Activated B cell treated with CpG ODN at 0.5 μM for 24 hours (primary cell): ENCODE results near the gene IVD. TPM values are rescaled to one million over a fixed set of nuclear protein-coding genes. Genes with fewer than 3 reads are reported as not detected.

Experiments
- ATAC-seq: fragments of 200-7000 bp; cut with Tn5 transposase; one replicate; pipeline ENCODE4 v1.10.0; 2021; ENCODE audit warnings: low read depth, mild to moderate bottlenecking, moderate library complexity
- CTCF ChIA-PET: fragments of 350-600 bp; sonication (Branson Sonifier 250); formaldehyde crosslinking; loops from one replicate; lab custom pipeline; 2021; ENCODE audit warnings: antibody characterized with exemption; lab: Charles Lee
- POLR2A ChIA-PET: fragments of 350-600 bp; sonication (Branson Sonifier 250); formaldehyde crosslinking; loops from one replicate; lab custom pipeline; 2021; ENCODE audit warnings: antibody characterized with exemption; lab: Charles Lee
- DNase-seq: peaks from one replicate; pipeline ENCODE4 v3.0.0; 2022
- H3K27ac Mint-ChIP-seq: one replicate; pipeline ENCODE4 v1.8.0; 2020; ENCODE audit warnings: mixed read lengths
- H3K27me3 Mint-ChIP-seq: one replicate; pipeline ENCODE4 v1.8.0; 2021; ENCODE audit warnings: mixed read lengths
- H3K36me3 Mint-ChIP-seq: one replicate; pipeline ENCODE4 v1.8.0; 2021; ENCODE audit warnings: low read depth, mixed read lengths
- H3K4me1 Mint-ChIP-seq: one replicate; pipeline ENCODE4 v1.8.0; 2021; ENCODE audit warnings: mixed read lengths
- H3K4me3 Mint-ChIP-seq: one replicate; pipeline ENCODE4 v1.8.0; 2020; ENCODE audit warnings: mild to moderate bottlenecking, mixed read lengths
- H3K9me3 Mint-ChIP-seq: one replicate; pipeline ENCODE4 v1.8.0; 2020; ENCODE audit warnings: mixed read lengths
- intact Hi-C: fragments of 100-400 bp; cut with micrococcal nuclease; formaldehyde crosslinking; loops from one replicate; pipeline ENCODE4 v1.15.1; 2024
- total RNA-seq: library from RNA; stranded (reverse); gene quantifications from 2 replicates; pipeline ENCODE4 v1.2.3, GENCODE V29; 2022
- TF ChIP-seq, protein P1 (sequence below): fragments of 200-600 bp; IDR thresholded peaks from one replicate; pipeline ENCODE4 v1.8.0; 2022; ENCODE audit warnings: antibody characterized with exemption, mild to moderate bottlenecking

The IVD gene
- total RNA-seq, 1 donor from 2014 or later = 76.7 TPM

DNA sequence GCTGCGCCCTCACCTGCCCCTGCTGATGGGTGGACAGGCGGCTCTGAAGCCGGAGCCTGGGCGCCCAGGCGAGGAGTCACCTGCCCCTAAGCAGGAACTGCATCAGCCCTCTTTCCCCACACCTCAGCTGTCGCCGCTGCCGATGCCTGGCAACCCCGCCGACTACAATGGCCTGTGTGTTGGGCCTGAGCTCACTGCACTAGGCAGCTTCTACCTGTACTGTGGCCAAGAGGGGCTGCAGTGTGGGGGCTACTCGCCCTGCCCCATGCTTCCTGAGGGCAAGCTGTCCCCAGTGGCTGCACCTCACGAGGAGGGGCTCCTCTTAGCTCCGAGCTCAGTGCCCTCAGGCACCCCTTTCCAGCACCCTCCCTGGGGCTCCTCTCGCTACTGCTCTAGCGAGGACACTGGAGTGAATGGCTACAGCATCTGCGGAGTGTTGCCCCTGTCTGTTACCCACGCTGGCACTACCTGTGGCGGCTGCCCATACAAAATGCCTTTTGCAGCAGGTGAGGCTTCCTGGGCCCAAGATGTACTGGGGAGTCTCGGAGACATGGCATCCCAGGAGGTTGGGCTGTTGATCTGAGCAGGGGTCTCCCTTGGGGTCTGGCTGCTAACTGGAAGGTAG lies 53.9 kb downstream of the IVD start:
- H3K36me3 Mint-ChIP-seq = peaks cover 22% of the 10 kb centered on the region
- TF ChIP-seq, protein P1, sequence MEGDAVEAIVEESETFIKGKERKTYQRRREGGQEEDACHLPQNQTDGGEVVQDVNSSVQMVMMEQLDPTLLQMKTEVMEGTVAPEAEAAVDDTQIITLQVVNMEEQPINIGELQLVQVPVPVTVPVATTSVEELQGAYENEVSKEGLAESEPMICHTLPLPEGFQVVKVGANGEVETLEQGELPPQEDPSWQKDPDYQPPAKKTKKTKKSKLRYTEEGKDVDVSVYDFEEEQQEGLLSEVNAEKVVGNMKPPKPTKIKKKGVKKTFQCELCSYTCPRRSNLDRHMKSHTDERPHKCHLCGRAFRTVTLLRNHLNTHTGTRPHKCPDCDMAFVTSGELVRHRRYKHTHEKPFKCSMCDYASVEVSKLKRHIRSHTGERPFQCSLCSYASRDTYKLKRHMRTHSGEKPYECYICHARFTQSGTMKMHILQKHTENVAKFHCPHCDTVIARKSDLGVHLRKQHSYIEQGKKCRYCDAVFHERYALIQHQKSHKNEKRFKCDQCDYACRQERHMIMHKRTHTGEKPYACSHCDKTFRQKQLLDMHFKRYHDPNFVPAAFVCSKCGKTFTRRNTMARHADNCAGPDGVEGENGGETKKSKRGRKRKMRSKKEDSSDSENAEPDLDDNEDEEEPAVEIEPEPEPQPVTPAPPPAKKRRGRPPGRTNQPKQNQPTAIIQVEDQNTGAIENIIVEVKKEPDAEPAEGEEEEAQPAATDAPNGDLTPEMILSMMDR = no peak
- intact Hi-C loops = no loop called here
- ChIA-PET CTCF (no interaction called here), POLR2A (no interaction called here)
- peaks cover 9% of the 10 kb centered on the region for H3K4me1 Mint-ChIP-seq
- H3K27me3 Mint-ChIP-seq = no peaks in the 10 kb centered on the region
- DNase-seq (no peak), ATAC-seq (no peak)
- no peak overlapping the region for H3K27ac Mint-ChIP-seq
- no peaks in the 10 kb centered on the region for H3K9me3 Mint-ChIP-seq
- H3K4me3 Mint-ChIP-seq = no peak overlapping the region

DNA sequence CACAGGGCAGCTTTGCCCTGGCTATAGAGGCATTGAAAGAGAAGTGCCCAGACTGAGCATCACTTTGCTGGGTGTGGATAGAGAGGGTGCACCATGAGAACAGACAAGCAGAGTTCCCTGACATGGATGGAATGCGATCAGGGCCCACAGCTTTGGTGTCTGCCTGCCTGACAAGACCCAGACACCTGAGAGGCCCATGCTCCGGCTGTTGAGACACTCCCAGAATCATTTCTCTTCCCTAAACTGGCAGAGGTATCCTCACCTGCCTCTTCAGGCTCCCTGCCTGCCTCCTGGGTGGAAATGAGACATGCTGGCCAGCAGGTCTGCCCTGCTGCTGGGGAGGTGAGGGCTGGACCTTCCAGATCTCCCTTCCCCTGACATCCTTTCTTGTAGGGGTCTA lies 54.8 kb downstream of the IVD start:
- H3K27ac Mint-ChIP-seq = no peak overlapping the region
- intact Hi-C loops = no loop called here
- ATAC-seq = no peak
- peaks cover 28% of the 10 kb centered on the region for H3K36me3 Mint-ChIP-seq
- TF ChIP-seq, protein P1 = no peak
- DNase-seq = no peak
- ChIA-PET POLR2A (no interaction called here), CTCF (no interaction called here)
- H3K9me3 Mint-ChIP-seq = no peaks in the 10 kb centered on the region
- H3K4me1 Mint-ChIP-seq = no peaks in the 10 kb centered on the region
- no peaks in the 10 kb centered on the region for H3K27me3 Mint-ChIP-seq
- H3K4me3 Mint-ChIP-seq = no peak overlapping the region

- Mint-ChIP-seq H3K4me1 (no peaks in the 10 kb centered on the region), H3K27me3 (no peaks in the 10 kb centered on the region), H3K36me3 (peaks cover 39% of the 10 kb centered on the region), H3K4me3 (no peak overlapping the region), H3K9me3 (no peaks in the 10 kb centered on the region), H3K27ac (no peak overlapping the region)
- TF ChIP-seq, protein P1 = no peak
- no peak for ATAC-seq
- no peak for DNase-seq
- POLR2A ChIA-PET = no interaction called here
- intact Hi-C loops = no loop called here
- CTCF ChIA-PET = no interaction called here
Observed at GRCh38 chr15:40461958-40462357, 56.4 kb downstream of the IVD start.

DNA sequence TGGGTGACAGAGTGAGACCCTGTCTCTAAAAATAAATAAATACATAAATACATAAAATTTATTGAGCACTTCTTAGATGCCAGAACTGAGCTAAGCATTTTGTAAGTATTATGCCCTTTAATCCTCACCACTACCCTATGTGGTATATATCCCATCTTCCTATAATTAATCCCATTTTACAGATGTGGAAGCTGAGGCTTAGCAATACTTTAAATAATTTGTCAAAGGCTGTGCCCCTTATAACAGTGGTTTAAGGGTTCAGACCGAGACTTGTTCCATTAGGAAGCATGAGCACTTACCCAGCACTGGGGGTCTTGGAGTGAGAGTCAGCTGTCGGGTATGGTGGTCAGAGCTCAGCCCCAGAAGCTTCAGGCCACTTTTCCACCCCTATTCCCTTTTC lies 57.7 kb downstream of the IVD start:
- Mint-ChIP-seq H3K36me3 (peaks cover 40% of the 10 kb centered on the region), H3K27me3 (no peaks in the 10 kb centered on the region), H3K4me1 (no peaks in the 10 kb centered on the region), H3K9me3 (no peaks in the 10 kb centered on the region), H3K4me3 (no peak overlapping the region), H3K27ac (no peak overlapping the region)
- no peak for ATAC-seq
- CTCF ChIA-PET = interaction anchor here (0.7 kb wide), 1 partner anchor 39 kb away, joined by 3 read pairs; no protein-coding TSS in a partner anchor
- TF ChIP-seq, protein P1 = no peak
- intact Hi-C loops = no loop called here
- DNase-seq = no peak
- POLR2A ChIA-PET = interaction anchor here (1.0 kb wide), 1 partner anchor 13 kb away, joined by 4 read pairs; no protein-coding TSS in a partner anchor

GRCh38 chr15:40463886-40464545 lies 58.4 kb downstream of the IVD start:
- DNase-seq (no peak), ATAC-seq (no peak)
- no peak overlapping the region for H3K27ac Mint-ChIP-seq
- TF ChIP-seq, protein P1 = no peak
- H3K9me3 Mint-ChIP-seq = no peaks in the 10 kb centered on the region
- ChIA-PET POLR2A (interaction anchor here (1.0 kb wide), 1 partner anchor 13 kb away, joined by 4 read pairs; no protein-coding TSS in a partner anchor), CTCF (no interaction called here)
- H3K36me3 Mint-ChIP-seq = peaks cover 40% of the 10 kb centered on the region
- intact Hi-C loops = no loop called here
- H3K4me3 Mint-ChIP-seq = no peak overlapping the region
- H3K27me3 Mint-ChIP-seq = no peaks in the 10 kb centered on the region
- no peaks in the 10 kb centered on the region for H3K4me1 Mint-ChIP-seq
